Measurements from ENCODE around the gene MPPE1. TPM values are rescaled to one million over a fixed set of nuclear protein-coding genes. Genes with fewer than 3 reads are reported as not detected.
"Not testable (repeated sequence)": the region's sequence is repeated elsewhere in the genome, so short reads cannot be mapped to it uniquely, and the experiment has no call there.

MPPE1 gene
- total and polyA plus RNA-seq, 10 of the 15 experiments (the other 5 are each of a cell fraction or from before 2014, with no cell fraction given): 13.8 to 34.5 (median 27.6) TPM

DNA sequence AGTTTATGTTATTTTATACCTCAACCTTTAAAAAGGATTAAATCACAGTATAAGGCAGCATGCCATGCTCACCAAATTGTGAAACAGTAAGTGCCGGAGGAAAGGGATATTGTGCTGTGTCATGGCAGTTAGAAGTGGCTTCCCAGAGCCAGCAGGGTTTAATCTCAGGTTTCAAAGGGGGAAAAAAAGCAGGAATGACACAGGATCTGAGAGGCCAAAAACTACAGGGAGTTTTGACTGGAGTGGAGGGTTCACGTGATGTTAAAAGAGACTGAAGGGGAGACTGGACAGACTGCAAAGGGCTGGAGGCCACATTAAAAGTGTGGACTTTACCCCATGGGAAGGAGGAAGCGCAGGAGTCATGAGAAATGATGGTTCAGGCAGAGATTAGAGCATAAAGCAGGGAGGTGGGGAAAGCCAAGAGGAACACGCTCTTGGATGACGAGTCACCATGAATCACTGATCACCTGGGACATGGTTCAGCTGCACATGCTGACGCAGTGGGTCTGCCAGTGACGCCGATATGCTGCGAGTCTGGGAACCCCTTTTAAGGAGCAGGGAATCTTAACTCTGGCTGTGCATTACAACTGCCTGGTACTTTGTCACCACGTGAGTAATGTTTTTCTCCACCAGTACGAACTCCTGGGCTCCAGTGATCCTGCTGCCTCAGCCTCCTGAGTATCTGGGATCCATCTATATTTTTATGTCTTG lies 50.8 kb downstream of the MPPE1 start:
- in situ Hi-C loops (cut with MboI): no loop called here

DNA sequence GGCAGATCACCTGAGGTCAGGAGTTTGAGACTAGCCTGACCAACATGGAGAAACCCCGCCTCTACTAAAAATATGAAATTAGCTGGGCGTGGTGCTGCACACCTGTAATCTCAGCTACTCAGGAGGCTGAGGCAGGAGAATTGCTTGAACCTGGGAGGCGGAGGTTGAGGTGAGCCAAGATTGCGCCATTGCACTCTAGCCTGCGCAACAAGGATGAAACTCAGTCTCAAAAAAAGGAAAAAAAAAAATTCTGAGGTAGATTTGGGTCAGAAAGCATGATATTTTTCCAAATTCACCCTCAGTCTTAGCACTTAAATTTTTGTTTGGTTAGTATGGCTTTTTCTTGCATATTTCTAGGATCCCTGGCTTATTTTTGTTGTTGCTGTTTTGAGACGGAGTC lies 53.6 kb downstream of the MPPE1 start:
- Histone ChIP-seq H3K4me1 (ENCODE audit: control insufficient read depth, insufficient read depth, low read length) (peaks cover 17% of the 10 kb centered on the region), H3K79me2 (ENCODE audit: control insufficient read depth, insufficient read depth, low read length) (peaks cover 24% of the 10 kb centered on the region)
- DNase-seq (ENCODE audit: low read depth, low spot score); H3K36me3 ChIP-seq (ENCODE audit: control insufficient read depth in 2 of 2, insufficient read depth in 2 of 2, low read length in 1 of 2); BruUV-seq (replicated peaks); CTCF ChIA-PET; H3K4me2 ChIP-seq (ENCODE audit: control insufficient read depth, insufficient read depth); SMC1A ChIA-PET (ENCODE audit: uncharacterized antibody, unreplicated experiment); H2AFZ ChIP-seq (ENCODE audit: control insufficient read depth, low read depth, low read length); H3K9ac ChIP-seq (ENCODE audit: control insufficient read depth, insufficient read depth, low read length); ATAC-seq; H4K20me1 ChIP-seq (ENCODE audit: control insufficient read depth, insufficient read depth); POLR2A ChIA-PET; H3K4me3 ChIP-seq; H3K27me3 ChIP-seq (replicated peaks in 1 of 2; ENCODE audit: control insufficient read depth in 2 of 2, insufficient read depth in 2 of 2, low read length in 1 of 2); FAIRE-seq; in situ Hi-C loops (cut with MboI); RAD21 ChIA-PET (ENCODE audit: unreplicated experiment); H3K9me3 ChIP-seq (replicated peaks; ENCODE audit: control insufficient read depth, insufficient read depth, low read length); H3K27ac ChIP-seq (ENCODE audit: control insufficient read depth, insufficient read depth): not testable (repeated sequence)
- intact Hi-C loops (cut with micrococcal nuclease; ENCODE audit: unreplicated experiment): loop anchor here (5.0 kb wide), 1 partner anchor 53 kb away; the partner anchor contains the start of gene MPPE1
- 95% methylated on average over 6 of the region's 6 CpGs for WGBS (ENCODE audit: insufficient coverage, insufficient replicate concordance, low lambda C conversion rate, missing lambda C conversion rate)

More for the DNA sequence above, 50.8 kb downstream of the MPPE1 start:
- ChIA-PET RAD21 (ENCODE audit: unreplicated experiment) (no interaction called here), POLR2A (no interaction called here), SMC1A (ENCODE audit: uncharacterized antibody, unreplicated experiment) (no interaction called here), CTCF (no interaction called here)
- DNase-seq (ENCODE audit: low read depth, low spot score) (no peak), ATAC-seq (no peak), FAIRE-seq (no peak)
- Histone ChIP-seq H2AFZ (ENCODE audit: control insufficient read depth, low read depth, low read length) (no peak overlapping the region), H3K79me2 (ENCODE audit: control insufficient read depth, insufficient read depth, low read length) (peaks cover 12% of the 10 kb centered on the region), H4K20me1 (ENCODE audit: control insufficient read depth, insufficient read depth) (no peaks in the 10 kb centered on the region), H3K9me3 (replicated peaks; ENCODE audit: control insufficient read depth, insufficient read depth, low read length) (no peaks in the 10 kb centered on the region), H3K27ac (ENCODE audit: control insufficient read depth, insufficient read depth) (no peak overlapping the region), H3K27me3 (replicated peaks in 1 of 2; ENCODE audit: control insufficient read depth in 2 of 2, insufficient read depth in 2 of 2, low read length in 1 of 2) (no peaks in the 10 kb centered on the region; a peak in 1 of 4 replicates), H3K36me3 (ENCODE audit: control insufficient read depth in 2 of 2, insufficient read depth in 2 of 2, low read length in 1 of 2) (no peaks in the 10 kb centered on the region), H3K4me3 (no peak overlapping the region), H3K9ac (ENCODE audit: control insufficient read depth, insufficient read depth, low read length) (no peak overlapping the region), H3K4me1 (ENCODE audit: control insufficient read depth, insufficient read depth, low read length) (peaks cover 7% of the 10 kb centered on the region), H3K4me2 (ENCODE audit: control insufficient read depth, insufficient read depth) (no peak overlapping the region)
- BruUV-seq (replicated peaks): no TSS peak
- 51% methylated on average over 11 of the region's 11 CpGs for WGBS (ENCODE audit: insufficient coverage, insufficient replicate concordance, low lambda C conversion rate, missing lambda C conversion rate)
- intact Hi-C loops (cut with micrococcal nuclease; ENCODE audit: unreplicated experiment): no loop called here
- no peak for TF ChIP-seq BACH1 (IDR thresholded peaks at IDR 0.05; ENCODE audit: borderline replicate concordance)
- TF ChIP-seq, protein P1, sequence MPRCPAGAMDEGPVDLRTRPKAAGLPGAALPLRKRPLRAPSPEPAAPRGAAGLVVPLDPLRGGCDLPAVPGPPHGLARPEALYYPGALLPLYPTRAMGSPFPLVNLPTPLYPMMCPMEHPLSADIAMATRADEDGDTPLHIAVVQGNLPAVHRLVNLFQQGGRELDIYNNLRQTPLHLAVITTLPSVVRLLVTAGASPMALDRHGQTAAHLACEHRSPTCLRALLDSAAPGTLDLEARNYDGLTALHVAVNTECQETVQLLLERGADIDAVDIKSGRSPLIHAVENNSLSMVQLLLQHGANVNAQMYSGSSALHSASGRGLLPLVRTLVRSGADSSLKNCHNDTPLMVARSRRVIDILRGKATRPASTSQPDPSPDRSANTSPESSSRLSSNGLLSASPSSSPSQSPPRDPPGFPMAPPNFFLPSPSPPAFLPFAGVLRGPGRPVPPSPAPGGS (IDR thresholded peaks at IDR 0.05; ENCODE audit: borderline replicate concordance, insufficient read depth, low read depth, low read length, poor library complexity, severe bottlenecking): peak; percentile 26

All from GM12878 (cell line).